Smooth muscle cell of the coronary artery (primary cell): ENCODE measurements around the gene NIM1K. TPM values are rescaled to one million over a fixed set of nuclear protein-coding genes. Genes with fewer than 3 reads are reported as not detected.

Source experiments
- total RNA-seq: library from RNA; depleted of rRNA; stranded (reverse); fragments of >200 nt; gene quantifications from 2 replicates; pipeline ENCODE4 v1.2.3, GENCODE V29; 2014; ENCODE audit warnings: low replicate concordance

The NIM1K gene
- 0.15 and 2.8 TPM in 2 replicates for total RNA-seq

GRCh38 chr5:43191740-43192557, at the start of gene NIM1K:
Gene NIM1K (plus strand): TSS chr5:43192225. CDS start chr5:43245776, 53,551 bp downstream.

GRCh38 chr5:43313035-43313853, 121.2 kb downstream of the NIM1K start, which contains the start of gene HMGCS1:
Gene HMGCS1 (minus strand): TSS chr5:43313412. CDS start chr5:43298965, 14,447 bp downstream.

Other genes starting within 250 kb of the NIM1K start
- gene ANXA2R, start 151.9 kb upstream of the NIM1K start, total RNA-seq = 1.4 and 2.0 TPM in 2 replicates
- 22.9 and 26.5 TPM in 2 replicates for gene ZNF131, start 71.3 kb upstream of the NIM1K start, total RNA-seq
- 18.4 and 63.5 TPM in 2 replicates for gene HMGCS1, start 121.2 kb downstream of the NIM1K start, total RNA-seq
- 0.68 and 1.9 TPM in 2 replicates for gene CCL28, start 220.2 kb downstream of the NIM1K start, total RNA-seq